ENCODE results near the gene LSM2.
"Not testable (repeated sequence)": the region's sequence is repeated elsewhere in the genome, so short reads cannot be mapped to it uniquely, and the experiment has no call there.

The LSM2 gene

DNA sequence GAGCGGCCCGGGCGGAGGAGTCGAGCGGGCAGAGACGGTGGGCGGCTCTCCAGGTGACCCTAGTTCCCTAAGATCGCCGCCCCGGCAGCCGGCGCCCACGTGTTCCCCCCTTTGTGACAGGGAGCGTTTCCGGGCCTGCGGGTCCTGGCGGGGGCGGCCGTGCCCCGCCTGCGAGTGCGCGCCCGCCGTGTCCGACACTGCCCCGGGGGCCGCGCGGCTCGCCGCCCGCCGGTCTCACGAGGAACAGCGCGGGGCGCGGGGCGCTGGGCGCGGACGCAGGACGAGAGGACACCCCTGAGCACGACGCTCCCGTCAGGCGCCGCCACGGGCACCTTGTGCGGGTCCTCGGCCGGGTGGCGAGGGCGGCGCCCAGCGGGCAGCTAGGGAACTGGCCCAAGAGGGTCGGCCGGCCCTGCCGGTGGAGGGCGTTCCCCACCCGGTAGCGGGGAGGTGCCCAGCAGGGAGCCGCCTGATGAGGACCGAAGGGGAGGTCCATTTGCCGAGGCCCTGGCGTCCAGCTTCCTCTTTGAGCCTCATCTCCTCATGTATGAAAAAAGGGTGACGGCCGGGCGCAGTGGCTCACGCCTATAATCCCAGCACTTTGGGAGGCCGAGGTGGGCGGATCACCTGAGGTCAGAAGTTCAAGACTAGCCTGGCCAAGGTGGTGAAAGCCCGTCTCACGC, 11.0 kb downstream of the LSM2 start, which contains the start of gene VARS1:
Gene VARS1 (minus strand): TSS at position 137 of the 683 bp plus-strand sequence. CDS start 535 bp downstream, outside the sequence.
- peak; percentile 81 to 83 for DNase-seq

DNA sequence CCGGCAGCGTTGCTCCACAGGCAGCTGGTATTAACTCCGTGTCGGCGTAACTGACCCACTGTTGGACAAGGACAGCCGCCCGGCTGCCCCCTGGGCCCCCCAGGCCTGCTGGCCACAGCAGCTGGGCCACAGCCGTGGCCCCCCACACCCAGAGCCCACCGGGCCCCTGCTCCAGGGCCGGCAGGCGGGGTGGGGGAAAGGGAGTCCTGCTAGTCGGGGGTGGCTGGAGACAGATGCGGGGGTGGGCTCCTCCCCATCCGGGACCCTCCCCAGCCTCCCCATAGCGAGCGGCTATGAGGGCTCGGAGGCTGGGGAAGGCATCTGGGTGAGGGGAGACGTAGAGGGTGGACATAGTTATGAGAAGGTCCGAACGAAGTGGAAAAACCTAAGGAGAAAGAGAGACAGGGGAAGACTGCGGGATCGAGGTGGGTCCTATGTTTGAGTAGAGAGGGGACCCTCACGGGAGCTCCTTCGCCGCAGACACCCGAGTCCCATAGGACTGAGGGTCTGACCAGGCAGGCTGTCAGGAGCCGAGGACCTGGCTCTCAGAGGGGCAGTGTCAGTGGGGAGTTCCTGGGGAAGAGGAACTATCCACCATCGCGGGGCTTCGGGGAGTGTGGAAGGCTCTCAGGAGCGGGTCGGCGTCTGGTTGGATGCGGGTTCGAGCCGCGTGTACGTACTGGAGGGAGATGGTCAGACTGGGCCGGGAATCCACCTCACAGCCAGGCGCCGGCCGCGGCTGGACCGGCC, 11.7 kb downstream of the LSM2 start:
- no peak for DNase-seq

DNA sequence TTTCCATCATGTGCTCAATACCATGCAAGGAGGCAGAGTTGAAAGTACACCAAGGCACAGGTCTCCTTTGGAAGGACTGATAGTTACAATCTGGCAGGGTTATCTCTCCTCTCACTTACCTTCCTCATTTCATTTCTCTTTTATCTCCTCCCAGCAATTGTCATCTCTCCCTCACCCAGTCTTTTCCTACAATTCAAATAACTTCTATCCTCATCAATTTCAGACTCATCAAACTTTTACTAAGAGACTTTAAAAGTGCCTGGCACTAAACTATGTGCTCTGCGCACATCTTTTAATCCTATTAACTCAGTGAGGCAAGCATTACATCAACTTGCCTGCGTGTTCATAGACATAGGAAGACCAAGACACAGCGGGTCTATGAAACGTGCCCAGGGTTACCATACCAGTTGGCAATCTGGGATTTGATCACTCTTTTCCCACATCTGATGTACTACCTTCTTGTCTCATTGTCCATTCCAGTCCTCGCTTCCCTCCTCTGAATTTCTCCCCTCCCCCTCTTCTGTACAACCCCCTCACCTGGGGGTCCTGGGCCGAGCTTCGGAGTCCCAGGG, 12.4 kb downstream of the LSM2 start:
- DNase-seq = no peak

DNA sequence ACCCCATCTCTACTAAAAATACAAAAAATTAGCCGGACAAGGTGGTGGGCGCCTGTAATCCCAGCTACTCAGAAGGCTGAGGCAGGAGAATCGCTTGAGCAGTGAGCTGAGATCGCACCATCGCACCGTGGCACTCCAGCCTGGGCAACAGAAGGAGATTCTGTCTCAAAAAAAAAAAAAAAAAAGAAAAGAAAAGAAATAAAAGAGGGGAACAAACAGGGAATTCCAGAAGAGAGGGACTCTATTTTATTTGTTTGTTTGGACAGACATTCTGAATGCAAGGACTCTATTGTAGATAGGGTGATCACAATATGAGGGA, 12.9 kb downstream of the LSM2 start:
- DNase-seq = not testable (repeated sequence)

DNA sequence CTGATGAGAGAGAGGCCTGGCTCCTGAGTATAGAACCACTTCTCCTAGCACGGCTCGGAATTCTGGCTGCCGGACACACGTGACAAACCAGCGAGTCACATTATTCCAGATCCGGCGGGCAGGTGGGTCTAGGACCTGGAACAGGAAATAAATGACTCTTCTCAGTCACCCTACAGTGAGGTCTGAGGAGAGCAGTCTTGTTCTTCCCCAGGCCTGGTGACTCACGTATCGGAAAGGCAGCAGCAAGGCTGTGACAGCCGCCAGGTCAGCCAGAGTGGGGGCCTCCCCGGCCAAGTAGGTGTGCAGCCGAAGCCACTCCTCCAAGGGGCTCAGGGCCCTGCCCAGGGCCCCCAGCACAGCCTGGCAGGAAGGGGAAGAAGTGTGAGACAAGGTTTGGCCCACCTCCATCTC, 14.0 kb downstream of the LSM2 start:
- no peak for DNase-seq

DNA sequence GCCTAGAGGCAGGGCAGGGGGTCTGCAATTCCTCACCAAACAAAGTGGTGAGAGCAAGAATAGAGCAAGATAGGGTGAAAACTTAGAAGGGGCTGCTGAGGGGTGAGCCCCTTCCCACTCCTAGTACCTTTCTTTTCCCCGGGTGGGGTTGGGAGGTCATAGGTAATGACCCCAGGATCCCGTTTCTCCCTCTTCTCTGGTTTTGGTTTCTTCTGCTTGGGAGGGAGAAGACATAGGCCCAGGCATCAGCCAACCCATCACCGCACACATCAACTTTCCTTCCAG, 14.7 kb downstream of the LSM2 start:
- DNase-seq = no peak

DNA sequence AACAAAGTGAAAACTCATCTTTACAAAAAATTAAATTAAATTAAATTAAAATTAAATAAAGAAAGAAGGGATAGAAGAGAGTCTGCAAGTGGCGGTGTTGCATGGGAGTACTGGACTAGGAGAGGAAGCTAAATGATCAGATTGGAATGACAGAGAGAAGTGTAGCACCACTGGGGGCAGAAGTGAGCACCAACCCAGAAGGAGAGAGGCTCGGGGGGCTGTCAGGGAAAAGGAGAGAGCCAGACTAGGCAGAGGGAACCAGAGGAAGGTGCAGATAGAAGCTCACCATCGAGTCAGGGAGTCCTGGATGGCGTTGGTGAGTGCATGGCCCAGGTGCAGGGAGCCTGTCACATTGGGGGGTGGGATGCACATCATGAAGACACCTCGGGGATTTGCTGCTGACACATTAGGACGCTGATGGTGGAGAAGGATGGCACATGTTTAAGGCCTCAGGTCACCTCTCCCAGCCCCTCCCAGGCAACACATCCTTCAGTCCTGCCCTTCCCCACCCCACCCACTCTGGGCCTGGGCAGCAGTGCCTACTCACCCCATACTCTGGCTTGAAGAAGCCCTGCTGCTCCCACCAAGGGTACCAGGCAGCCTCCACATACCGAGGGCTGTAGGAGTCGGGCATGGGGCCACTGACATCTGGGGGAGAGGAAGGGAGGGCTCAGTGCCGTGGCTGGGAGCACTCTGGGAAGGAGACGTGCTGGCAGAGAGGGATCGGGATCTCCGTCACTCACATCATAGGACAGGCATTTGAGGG, 15.3 kb downstream of the LSM2 start:
- DNase-seq = peak; percentile 43 to 54

DNA sequence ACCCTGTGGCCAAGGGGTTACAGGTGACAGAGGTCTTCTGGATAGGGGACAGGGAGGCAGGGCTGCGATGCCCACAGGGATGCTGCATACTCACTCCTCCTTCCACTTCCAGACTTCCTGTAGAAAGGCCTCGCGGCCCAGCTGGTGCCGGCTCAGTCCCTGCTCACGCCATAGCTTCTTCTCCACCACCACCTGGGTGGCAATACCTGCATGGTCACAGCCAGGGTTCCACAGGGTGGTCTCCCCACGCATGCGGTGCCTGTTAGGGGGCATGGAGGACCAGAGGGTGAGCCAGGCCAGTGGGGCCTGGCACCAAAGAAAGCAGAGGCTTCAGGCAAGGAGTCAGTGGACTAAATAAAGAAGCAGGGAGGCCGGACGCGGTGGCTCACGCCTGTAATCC, 21.3 kb downstream of the LSM2 start:
- DNase-seq = no peak

DNA sequence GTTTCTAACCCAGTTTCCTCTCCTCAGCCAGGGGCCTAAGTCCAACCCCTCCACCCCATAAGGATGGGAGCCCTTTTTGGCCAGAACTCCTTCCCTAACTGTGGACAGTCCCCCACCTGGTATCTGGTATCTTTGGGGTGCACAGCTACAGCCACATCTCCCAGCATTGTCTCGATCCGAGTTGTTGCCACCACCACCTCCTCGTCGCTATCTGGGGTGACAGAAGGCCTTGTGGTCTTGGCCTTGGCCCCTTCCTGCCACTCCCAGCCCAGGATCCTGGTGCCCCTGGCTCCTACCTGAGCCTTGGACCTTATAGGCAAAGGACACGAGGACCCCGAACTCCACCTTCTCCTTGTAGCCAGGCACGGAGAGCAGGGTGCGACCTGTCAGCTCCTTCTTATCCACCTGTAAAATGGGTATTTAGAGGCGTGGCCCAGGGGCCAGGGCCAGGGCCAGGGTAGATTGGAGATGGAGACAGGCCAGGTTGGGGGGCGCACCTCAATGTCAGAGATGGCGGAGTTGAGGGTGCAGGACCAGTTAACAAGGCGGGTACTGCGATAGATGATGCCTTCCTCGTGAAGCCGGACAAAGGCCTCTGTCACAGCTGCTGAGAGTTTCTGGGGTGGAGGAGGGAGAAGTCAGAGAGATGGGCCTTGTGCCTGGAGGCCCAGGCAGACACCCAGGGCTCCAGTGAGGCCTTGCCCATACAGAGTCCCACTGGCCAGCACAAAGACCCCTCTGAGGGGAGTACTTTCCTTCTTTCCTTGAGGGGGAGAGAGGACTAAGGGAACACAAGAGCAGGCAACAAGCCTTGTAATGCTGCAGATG, 22.5 kb downstream of the LSM2 start:
- DNase-seq = no peak

DNA sequence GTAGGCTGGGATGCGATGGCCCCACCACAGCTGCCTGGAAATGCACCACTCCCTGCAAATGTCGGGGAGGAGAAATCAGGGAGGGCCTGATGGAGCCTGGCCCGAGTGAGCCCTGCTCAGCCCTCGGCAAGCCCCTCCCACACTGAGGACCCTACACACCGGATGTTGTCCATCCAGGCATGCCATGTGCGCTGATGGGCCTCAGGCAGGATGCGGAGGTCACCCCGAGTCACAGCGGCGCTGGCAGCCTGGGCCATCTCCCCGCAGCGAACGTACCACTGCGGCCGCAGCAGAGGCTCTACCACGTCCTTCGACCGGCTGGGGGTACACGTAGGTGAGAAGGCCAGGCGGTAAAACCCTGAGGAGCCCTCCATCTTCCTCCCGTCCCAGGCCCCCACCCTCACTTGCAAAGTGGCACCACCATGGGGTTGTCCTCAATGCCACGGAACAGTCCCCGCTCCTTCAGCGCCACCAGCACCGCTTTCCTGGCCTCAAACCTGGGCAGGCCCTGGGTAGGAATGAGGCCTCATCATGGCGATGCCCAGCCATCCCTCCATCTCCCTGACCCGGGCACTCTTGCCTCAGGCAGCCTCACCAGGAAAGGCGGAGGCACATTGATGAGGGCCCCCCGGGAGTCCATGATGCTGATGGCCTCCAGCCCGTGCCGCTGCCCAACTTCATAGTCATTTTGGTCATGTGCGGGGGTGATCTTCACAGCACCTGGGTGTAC, 24.5 kb downstream of the LSM2 start:
- no peak for DNase-seq

DNA sequence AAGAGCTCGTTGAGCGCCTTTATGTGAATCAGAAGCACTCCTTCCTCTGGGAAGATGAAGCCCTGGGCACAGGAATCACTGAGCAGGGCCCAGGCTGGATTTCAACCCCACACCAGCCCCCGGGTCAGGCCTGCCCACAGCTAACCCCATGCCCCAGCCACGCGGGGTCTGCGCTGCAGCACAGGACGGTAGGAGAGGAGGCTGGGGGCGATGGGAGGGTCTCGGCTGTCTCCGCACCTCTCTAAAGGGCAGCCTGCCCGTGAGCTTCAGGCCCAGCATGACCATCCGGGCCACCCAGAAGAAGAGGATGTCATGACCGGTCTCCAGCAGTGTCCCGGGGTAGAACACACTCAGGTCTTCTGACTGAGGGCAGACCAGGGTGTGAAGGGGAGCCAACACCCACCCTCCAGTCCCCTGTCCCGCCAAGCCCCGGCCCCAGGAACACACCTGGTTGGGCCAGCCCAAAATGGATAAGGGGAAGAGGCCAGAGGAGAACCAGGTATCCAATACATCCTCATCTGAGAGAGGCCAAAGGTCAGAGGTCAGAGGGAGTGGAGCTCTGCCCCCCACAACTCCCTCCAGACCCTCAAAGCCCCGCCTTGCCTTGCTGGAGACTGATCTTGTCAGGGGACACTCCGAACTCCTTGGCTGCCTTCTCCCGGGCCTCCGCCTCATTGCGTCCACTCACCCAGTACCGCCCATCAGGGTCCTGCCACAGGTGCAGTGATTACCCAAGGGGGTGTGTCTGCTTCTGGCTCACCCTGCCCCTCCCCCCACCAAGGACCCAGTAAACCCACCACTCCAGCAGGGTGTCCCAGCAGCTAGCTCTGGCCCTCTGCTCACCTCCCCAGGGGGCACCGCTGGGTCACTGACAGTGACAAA, 25.3 kb downstream of the LSM2 start:
- DNase-seq = no peak

DNA sequence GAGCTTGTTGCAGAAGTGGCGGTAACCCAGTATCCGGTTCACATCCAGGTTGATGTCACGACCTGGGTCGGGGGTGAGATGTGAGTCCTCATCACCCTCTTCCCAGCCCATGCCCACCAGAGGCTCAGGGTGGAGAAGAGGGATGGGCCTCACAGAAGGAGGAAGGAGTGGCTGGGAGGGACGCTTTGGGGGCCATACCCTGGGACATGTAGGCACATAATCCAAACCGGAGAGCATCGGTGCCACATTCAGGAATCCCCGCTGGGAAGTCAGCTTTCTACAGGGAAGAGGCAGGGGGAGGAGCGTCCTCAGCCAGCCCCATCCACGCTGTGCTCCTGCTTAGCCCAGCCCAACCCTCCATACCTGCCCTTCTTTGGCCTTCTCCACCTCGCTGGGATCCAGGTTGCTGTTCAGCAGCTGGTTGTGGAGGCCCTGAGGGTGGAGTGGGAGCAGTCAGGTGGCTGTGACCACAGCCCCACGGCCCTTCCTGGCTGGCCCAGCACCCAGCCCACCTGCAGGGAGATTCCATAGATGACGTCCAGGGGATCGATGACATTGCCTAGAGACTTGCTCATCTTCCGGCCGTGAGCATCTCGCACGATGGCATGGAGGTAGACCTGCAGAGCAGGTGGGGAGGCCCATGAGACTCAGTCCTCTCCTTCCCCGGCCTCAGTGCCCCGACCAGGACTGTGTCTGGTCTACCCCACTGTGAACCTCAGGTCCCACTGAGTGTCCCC, 26.1 kb downstream of the LSM2 start:
- no peak for DNase-seq

DNA sequence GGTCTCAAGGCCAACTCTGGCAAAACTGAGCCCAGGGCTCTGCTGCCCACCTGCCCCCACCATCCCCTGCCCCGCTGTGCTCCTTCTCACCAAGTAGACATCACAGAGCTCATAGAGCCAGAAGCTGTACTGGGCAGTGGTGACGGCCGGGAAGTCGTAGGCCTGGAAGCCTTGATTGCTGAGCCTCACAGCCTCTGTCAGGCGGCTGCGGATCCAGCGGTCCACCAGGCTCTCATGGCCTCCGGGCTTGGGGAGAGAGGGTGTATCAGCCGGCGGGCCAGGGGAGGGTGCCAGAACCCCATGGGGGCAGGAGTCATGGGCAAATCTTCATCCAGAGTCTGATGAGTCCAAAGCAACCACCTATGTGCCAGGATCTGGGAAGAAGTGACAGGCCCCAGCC, 26.9 kb downstream of the LSM2 start:
- no peak for DNase-seq

DNA sequence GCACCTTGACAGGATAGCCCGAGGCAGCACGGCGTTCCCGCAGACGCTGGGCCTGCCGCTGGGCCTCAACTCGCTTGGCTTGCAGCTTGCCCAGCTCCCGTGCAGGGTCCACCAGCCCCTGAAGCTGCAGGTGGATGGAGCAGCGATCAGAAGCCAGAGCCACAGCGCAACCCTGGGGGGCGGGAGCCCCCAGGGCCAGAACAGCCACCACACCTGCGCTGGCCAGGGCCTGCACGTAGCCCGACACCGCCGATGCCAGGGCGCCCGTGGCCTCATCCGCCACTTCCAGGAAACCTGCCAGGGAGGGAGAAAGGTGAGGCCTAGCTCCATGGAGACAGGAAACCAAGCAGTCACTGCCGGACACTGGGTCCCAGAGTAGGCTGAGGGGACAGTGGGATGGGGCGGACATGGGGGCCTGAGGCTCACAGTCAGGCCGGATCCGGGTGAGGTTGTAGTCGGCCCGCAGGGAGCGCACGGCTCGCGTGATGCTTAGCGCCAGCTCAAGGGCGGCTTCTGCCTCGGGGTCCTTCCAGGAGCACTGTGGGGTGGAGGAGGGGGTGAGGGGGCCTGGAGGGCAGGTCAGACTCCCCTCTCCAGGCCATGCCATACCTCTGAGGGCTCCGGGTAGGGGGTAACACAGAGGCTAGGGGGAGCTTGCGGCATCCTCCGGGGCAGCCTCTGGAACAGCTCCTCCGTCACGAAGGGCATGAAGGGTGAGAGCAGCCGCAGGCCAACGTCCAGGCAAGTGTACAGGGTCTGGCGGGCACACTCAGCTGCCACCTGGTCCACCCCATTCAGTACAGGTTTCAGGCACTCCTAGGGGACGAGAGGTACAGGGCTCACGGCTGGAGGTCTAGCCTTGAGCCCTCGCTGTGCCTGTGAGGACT, 27.5 kb downstream of the LSM2 start:
- DNase-seq = no peak

DNA sequence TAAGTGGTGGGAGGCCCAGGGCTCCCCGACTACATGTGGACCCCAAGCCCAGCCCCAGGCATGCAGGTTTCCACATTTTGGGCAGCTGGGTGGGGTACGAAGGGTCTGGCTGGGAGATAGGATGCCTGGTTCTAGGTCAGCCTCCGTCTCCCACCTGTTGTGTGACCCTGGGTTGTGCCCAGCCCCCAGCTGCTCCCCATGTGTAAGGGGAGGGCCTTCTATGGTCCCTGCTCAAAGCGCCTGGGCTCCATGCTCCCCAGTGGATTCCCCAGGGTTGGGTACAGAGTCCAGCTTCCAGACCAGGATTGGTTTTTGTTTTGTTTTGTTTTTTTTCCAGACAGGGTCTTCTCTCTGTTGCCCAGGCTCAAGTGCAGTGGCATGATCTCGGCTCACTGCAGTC, 28.6 kb downstream of the LSM2 start:
- no peak for DNase-seq

DNA sequence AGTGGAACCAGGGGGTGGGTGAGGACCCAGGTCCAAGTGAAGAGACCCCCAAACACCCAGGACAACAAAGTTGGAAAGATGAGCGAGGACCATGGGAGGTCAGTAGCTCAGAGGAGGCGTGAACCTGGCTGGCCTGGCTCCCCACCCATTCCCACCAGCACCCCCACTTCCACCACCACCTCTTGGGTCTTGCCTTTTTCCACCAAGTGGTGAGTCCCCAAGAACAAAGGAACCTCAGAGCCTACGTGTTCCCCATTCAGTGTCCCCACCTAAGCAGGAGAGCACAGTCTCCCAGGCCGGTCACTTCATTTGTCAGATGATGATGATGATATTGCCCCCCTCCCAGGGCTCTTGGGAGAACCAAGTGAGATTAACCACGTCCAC, 29.1 kb downstream of the LSM2 start:
- DNase-seq = no peak

DNA sequence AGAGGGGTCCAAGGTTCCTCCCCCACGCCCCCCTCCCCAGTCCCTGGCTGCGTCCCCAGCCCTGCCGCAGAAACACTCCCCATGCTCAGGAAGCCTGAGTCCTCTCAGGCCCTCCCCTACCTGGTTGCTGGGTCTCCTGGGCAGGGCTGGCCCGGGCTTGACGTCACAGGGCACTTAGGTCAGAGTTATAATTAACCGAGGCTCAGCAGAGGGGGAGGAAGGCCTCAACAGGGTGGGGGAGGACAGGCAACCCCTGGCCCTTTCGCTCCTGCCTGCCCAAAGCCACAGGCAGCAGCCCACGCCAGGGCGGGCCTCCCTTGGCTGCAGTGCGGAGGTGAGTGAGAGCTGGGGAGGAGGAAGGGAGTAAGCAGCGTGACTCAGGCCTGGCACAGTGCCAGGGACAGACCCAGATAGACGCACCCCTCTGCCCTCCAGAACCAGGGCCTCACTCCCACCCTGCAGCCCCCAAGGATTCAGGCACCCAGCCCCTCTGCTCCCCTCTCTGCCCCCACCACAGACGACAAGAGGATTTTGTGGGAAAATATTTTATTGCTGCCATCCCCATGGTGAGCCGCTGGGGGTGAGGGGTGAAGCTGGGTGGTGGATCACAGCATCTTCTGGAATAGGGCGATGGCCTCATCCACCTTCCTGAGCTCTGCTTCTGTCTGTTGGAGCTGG, 29.6 kb downstream of the LSM2 start, which contains the start of gene VWA7:
Gene VWA7 (minus strand): TSS at position 340 of the 678 bp plus-strand sequence. CDS start 549 bp downstream, outside the sequence.
- peak; percentile 52 to 63 for DNase-seq

DNA sequence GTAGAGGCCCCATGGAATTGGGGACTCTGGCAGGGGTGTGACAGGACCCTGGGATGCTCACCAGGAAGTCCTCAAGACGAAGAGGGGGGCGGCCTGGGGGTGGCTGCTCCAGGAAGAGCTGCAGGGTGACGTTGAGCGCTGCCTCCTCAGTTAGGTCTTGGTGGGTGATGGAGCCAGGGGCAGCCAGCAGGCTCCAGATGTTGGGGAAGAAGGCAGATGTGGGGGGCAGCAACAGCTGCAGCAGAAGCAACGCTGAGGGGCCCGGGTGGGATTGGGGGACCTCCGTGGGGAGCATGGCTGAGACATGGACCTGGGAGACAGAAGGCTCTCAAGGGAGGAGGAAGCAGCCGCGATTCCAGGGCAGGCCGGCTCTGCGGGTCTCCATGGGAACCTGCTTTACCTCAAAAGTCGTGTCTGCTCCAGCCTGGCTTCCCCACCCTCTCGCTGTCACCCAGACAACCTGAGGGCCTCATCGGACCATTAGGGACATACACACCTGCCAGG, 30.2 kb downstream of the LSM2 start:
- peak in 1 of 2 experiments; percentile 31 for DNase-seq
